HUES6 (cell line): Measurements from ENCODE around the gene TBCE.

Source experiments
- H3K27ac ChIP-seq: 2 replicates; pipeline ENCODE4 v1.7.0; 2013; ENCODE audit warnings: low read depth, mild to moderate bottlenecking, low read length, inconsistent platforms
- H3K27me3 ChIP-seq: 2 replicates; pipeline ENCODE4 v1.6.1; 2013; ENCODE audit warnings: low read length; ENCODE audit not compliant: control insufficient read depth, insufficient read depth
- H3K36me3 ChIP-seq: 2 replicates; pipeline ENCODE4 v1.6.1; 2013; ENCODE audit warnings: low read length; ENCODE audit not compliant: control insufficient read depth, insufficient read depth
- H3K4me1 ChIP-seq: 2 replicates; pipeline ENCODE4 v1.6.1; 2013; ENCODE audit warnings: low read length; ENCODE audit not compliant: control insufficient read depth, insufficient read depth
- H3K4me3 ChIP-seq: 2 replicates; pipeline ENCODE4 v1.5.1; 2013; ENCODE audit warnings: low read depth, low read length
- H3K9ac ChIP-seq: one replicate; pipeline ENCODE4 v1.6.1; 2013; ENCODE audit warnings: mild to moderate bottlenecking, low read length
- H3K9me3 ChIP-seq: 2 replicates; pipeline ENCODE4 v1.6.1; 2013; ENCODE audit warnings: low read depth, low read length; ENCODE audit not compliant: control insufficient read depth, insufficient read depth

The TBCE gene, protein sequence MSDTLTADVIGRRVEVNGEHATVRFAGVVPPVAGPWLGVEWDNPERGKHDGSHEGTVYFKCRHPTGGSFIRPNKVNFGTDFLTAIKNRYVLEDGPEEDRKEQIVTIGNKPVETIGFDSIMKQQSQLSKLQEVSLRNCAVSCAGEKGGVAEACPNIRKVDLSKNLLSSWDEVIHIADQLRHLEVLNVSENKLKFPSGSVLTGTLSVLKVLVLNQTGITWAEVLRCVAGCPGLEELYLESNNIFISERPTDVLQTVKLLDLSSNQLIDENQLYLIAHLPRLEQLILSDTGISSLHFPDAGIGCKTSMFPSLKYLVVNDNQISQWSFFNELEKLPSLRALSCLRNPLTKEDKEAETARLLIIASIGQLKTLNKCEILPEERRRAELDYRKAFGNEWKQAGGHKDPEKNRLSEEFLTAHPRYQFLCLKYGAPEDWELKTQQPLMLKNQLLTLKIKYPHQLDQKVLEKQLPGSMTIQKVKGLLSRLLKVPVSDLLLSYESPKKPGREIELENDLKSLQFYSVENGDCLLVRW

DNA sequence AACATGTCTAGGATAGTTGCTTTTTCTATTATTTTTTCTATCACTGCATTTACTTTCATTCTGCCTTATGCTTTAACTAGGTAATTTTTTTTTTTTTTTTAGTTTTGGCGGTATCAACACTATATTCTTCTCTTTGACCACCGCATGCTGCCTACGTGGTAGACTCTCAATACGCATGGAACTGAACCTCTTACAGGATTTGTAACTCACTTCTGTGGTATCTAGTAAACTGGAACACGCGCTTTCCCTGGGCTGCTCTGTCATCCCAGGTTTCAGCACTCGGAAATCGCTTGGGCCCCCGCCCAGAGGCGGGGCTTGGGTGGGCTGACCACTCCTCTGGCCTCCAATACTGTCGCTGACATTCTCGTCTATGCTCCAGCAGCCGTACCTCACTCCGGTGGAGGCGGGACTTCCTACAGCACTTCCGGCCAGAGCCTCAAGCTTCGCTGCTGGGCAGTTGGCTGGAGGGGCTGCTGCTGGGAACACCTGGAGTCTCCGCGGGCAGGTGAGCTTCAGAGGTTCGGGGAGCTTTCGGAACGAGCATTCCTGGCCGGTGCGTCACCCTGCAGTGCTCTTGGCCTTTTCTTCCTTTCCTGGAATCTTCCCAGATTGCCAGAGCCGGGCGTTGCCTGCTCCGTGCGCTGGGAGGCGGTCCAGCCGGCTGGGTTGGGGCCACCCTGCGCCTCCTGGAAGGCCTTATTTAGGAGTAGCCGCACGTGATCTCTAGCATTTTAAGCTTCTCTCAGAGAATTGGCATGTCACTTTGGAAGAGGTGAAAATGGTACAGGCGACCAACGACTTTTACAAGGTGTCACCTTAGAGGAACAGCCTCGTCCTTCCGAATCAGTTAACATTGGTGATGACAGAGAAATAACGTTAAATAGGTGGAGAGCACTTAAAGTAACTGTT lies at the start of gene TBCE:
Gene TBCE, plus strand, starts transcription at position 428 of the 909 bp plus-strand sequence. CDS start 12,623 bp downstream, outside the sequence.
- no peaks in the 10 kb centered on the region for H3K9me3 ChIP-seq
- H3K9ac ChIP-seq, result peak within 1 kb of the TSS; percentile 74
- H3K36me3 ChIP-seq, result peaks cover 8% of the 10 kb centered on the region; the same call in 1 of the 2 replicates
- peak within 1 kb of the TSS; percentile 19; the same call in 1 of the 2 replicates for H3K27ac ChIP-seq
- no peaks in the 10 kb centered on the region for H3K4me1 ChIP-seq
- H3K4me3 ChIP-seq, result peak within 1 kb of the TSS; percentile 81
- no peaks in the 10 kb centered on the region for H3K27me3 ChIP-seq

DNA sequence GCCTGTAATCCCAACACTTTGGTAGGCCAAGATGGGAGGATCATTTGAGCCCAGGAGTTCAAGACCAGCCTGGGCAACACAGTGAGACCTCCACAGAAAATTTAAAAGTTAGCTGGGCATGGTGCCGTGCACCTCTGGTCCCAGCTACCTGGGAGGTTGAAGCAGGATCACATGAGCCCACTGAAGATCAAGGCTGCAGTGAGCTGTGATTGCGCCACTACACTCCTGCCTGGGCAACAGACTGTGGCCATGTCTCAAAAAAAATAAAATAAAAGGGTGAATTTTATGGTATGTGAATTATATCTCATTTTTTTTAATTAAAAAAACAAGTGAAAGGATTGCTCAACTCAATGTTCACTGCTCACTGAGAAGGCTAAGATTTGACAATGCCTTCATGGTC lies 48.0 kb upstream of the TBCE start:
- Histone ChIP-seq H3K27me3 (no peaks in the 10 kb centered on the region), H3K4me1 (no peaks in the 10 kb centered on the region), H3K9me3 (no peaks in the 10 kb centered on the region), H3K36me3 (peaks cover 11% of the 10 kb centered on the region), H3K4me3 (no peak overlapping the region), H3K27ac (no peak overlapping the region), H3K9ac (no peak overlapping the region)

DNA sequence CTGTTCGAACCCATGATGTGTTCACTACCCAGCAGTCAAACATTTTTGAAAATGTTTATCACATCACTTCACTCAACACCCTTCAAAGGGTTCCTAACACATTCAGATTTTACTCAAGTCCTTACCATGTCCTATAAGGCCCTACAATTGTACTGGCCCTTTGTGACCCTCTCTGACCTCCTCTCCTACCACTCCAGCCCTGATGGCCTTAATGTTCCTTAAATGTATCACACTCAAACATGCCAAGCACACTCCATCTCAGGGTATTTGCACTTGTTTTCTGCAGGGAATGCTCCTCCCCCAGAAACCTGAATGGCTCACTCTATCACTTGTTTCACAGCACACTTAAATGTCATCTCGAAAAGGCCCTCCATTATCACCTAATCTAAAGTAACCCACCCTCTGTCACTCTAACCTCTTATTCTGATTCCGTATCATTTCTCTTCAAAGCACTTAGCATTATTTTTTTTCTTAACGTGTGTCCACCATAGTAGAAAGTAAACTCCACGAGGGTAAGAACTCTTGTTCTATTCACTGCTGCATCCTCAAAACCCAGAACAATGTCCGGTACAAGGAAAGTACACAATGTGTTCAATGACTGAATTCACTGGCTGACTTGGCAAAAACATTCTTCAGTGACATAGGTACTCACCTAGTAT lies 46.6 kb upstream of the TBCE start:
- Histone ChIP-seq H3K4me1 (peaks cover 4% of the 10 kb centered on the region; the same call in 1 of the 2 replicates), H3K4me3 (no peak overlapping the region), H3K9ac (no peak overlapping the region), H3K27ac (no peak overlapping the region), H3K9me3 (no peaks in the 10 kb centered on the region), H3K36me3 (peaks cover 11% of the 10 kb centered on the region), H3K27me3 (no peaks in the 10 kb centered on the region)

DNA sequence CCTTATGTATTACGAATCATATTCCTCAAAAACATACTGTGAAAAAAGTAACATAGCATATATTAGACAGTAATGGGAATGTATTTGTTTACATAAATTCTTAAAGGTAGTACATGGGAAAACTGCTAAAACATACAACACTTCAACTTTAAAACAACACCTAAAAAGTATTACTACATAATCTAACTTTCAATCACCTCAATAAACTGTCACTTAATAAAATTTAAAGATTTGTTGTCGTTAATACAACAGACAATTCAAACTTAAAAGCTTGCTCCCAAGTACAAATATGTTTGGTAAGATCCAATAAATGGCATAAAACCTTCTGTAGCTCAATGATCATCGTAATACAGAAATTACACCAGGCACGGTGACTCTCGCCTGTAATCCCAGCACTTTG lies 42.9 kb upstream of the TBCE start:
- Histone ChIP-seq H3K36me3 (peaks cover 2% of the 10 kb centered on the region), H3K4me3 (no peak overlapping the region), H3K4me1 (peaks cover 10% of the 10 kb centered on the region; the same call in 1 of the 2 replicates), H3K27me3 (no peaks in the 10 kb centered on the region), H3K27ac (no peak overlapping the region), H3K9me3 (no peaks in the 10 kb centered on the region), H3K9ac (no peak overlapping the region)

DNA sequence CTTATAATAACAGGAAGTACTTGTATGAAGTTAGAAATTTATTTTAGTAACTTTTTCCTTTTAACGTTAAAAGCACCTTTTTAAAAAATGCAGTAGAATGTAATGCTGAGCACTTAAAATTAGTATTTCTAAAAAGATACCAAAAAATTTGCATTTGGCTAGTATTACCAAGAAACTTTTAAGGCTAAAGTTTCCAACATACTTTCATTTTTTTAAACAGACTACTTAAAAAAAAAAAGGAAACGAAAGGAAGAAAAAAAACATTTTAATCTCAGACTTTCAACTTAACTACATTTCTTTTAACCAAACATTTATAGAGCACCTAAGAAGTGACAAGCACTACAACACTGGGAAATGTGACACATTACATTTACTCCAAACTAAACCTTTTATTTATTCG lies 42.1 kb upstream of the TBCE start:
- H3K4me1 ChIP-seq, result peaks cover 10% of the 10 kb centered on the region; the same call in 1 of the 2 replicates
- H3K27ac ChIP-seq, result no peak overlapping the region
- no peak overlapping the region for H3K9ac ChIP-seq
- peaks cover 2% of the 10 kb centered on the region for H3K36me3 ChIP-seq
- no peaks in the 10 kb centered on the region for H3K27me3 ChIP-seq
- no peaks in the 10 kb centered on the region for H3K9me3 ChIP-seq
- H3K4me3 ChIP-seq, result peak overlapping the region; percentile 100

DNA sequence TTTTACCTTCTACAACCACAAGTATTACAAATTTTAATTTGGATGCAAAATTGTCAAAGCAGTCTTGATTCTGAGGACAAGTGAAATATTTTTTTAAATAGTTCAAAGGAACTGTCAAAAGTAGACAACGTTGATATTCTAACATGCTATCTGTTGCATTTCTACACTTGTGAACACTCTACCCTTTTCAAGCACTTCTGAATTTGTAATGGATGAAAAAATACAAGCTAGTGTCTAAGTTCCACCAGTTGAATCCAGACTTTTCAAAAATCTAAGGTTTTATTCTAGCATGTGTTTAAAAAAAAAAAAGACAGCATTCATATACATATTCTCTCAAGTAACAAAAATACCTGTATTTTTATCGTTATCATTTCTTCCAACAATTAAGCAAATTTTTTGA lies 41.4 kb upstream of the TBCE start:
- Histone ChIP-seq H3K9me3 (no peaks in the 10 kb centered on the region), H3K36me3 (peaks cover 2% of the 10 kb centered on the region), H3K4me1 (peaks cover 16% of the 10 kb centered on the region), H3K9ac (no peak overlapping the region), H3K27me3 (no peaks in the 10 kb centered on the region), H3K27ac (no peak overlapping the region), H3K4me3 (peak overlapping the region; percentile 100)

DNA sequence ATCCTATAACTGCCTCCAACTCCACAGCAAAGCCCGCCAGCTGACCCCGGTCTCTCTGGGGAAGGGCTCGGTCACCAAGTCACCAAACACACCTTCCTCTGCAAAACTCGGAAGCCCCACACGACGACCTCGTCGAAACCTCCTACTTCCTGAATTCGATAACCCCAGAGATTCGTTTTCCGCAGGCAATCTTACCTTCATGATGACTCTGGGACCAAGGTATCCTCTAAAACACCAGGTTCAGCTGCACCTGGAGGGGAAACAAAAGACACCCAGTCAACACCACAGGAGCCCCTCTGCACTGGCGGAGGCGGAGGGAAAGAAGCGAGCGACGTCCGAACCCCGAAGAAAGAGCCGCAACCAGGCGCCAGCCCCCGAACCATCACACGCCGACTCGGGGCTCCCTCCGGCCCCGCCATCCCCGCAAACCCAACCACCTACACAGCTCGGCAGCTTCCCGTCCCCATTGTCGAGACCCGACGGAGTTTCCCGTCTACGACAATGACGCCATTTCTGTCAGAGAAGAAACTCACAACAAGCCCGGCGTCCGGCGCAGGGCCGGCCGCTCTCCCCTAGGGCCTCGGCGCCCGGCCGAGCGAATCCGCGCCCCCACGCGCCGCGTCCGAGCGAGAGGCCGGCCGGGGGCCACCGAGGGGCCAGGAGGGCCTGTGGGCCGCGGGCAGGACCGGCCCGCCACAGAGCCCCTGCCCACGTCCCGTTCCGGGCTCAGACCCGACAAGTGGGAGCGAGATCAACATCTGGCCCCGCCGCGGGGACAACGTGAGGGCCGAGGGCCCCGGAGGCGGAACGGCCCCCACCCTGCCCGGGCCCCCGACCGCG lies 40.3 kb upstream of the TBCE start:
- Histone ChIP-seq H3K9ac (peak overlapping the region; percentile 92), H3K27me3 (no peaks in the 10 kb centered on the region), H3K9me3 (no peaks in the 10 kb centered on the region), H3K27ac (peak overlapping the region; percentile 93; the same call in 1 of the 2 replicates), H3K36me3 (peaks cover 7% of the 10 kb centered on the region), H3K4me1 (peaks cover 20% of the 10 kb centered on the region), H3K4me3 (peak overlapping the region; percentile 100)

DNA sequence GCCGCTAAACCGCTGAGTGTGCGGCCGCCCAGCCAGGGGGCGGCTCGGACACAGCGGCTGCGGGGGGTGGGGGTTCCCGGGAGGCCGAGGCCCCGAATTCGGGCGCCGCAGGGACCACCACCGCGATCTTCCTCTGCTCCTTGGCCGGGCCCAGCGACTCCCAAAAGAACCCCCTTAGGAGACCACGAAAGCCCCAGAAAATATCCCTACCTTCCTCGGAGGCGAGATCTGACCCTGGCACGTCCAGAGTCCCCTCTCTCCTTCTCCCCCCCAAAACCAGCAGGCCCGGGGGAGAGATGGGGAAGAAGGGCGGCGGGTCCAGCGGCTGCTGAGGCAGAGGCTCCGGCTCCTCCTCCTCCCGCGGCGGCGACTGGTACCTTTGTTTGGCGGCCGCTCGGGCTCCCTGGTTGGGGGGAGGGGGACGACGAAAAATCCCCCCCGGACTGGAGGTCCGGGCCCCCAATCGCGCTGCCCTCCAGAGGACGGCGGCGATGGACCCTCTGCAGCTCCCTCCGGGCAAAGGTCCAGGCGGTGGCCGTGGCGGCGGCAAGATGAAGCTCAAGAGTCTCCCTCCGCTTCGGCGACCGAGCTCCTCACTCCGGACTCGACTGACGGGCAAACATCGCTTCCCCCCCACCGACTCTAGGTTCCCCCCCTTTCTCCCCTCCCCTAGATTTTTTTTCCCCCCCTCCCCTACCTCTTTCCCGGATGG lies 39.5 kb upstream of the TBCE start, which contains the start of gene ARID4B:
Gene ARID4B, minus strand, starts transcription at position 621 of the 712 bp plus-strand sequence. CDS start 1,260 bp downstream, outside the sequence.
- peaks cover 20% of the 10 kb centered on the region for H3K4me1 ChIP-seq

DNA sequence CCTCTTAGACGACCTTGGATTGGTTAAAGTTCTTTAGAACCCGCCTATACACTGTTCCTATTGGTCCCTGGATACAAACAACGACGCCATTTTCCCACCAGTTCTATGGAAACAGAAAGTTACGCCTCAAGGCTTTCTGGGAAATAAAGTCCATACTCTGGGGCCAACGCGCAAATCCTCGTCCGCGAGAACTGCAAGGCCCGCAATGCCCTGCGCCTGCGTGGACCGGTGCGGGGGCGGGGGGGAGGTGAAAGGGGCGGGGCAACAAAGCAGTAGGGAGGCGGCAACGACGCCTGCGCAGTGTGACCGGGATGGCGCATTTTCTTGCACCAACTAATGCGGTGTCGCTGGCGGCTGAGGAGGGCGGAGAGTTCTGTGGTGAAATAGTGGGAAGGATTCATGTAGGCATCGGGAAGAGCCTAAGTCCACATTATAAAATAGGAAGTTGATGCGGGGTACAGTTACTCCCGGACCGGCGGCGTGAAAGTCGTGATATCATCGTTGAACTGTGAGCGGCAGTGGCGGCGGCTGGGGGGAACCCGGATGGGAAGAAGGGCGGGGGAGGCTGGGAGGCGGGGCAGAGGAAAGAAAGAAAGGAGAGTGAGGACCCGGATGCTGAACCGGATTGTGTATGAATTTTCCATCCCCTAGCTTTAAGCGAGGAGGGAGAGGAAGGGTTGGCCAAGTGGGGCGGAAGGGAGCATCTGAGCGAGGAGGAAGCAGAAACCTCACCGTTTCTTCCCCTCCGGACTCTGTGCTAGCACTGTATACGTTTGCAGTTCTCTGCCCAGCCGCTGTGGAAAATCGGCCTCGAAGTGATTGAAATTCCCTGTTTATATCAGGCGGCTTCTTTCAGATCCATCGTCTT lies 38.7 kb upstream of the TBCE start, which contains the start of gene GGPS1:
Gene GGPS1, plus strand, starts transcription at position 300 of the 868 bp plus-strand sequence. CDS start 6,695 bp downstream, outside the sequence.
- H3K9me3 ChIP-seq, result no peaks in the 10 kb centered on the region

More for the DNA sequence above, 39.5 kb upstream of the TBCE start, which contains the start of gene ARID4B:
- Histone ChIP-seq H3K4me3 (peak within 1 kb of the TSS; percentile 100), H3K27me3 (no peaks in the 10 kb centered on the region), H3K9me3 (no peaks in the 10 kb centered on the region), H3K9ac (peak within 1 kb of the TSS; percentile 94), H3K27ac (peak within 1 kb of the TSS; percentile 93), H3K36me3 (peaks cover 9% of the 10 kb centered on the region; the same call in 1 of the 2 replicates)

More for the DNA sequence above, 38.7 kb upstream of the TBCE start, which contains the start of gene GGPS1:
- Histone ChIP-seq H3K27ac (peak within 1 kb of the TSS; percentile 93), H3K36me3 (peaks cover 9% of the 10 kb centered on the region; the same call in 1 of the 2 replicates), H3K27me3 (no peaks in the 10 kb centered on the region), H3K4me3 (peak within 1 kb of the TSS; percentile 100), H3K4me1 (peaks cover 20% of the 10 kb centered on the region), H3K9ac (peak within 1 kb of the TSS; percentile 94)
